HG03039 (cell line): ENCODE data around the gene NCOA7.
"Not testable (repeated sequence)": the region's sequence is repeated elsewhere in the genome, so short reads cannot be mapped to it uniquely, and the experiment has no call there.

ENCODE experiments used
- ATAC-seq: cut with Tn5 transposase; IDR thresholded peaks from one replicate; pipeline ENCODE4 v1.9.1; 2021; ENCODE audit warnings: mild to moderate bottlenecking, moderate library complexity; ENCODE audit not compliant: unreplicated experiment

Gene NCOA7

DNA sequence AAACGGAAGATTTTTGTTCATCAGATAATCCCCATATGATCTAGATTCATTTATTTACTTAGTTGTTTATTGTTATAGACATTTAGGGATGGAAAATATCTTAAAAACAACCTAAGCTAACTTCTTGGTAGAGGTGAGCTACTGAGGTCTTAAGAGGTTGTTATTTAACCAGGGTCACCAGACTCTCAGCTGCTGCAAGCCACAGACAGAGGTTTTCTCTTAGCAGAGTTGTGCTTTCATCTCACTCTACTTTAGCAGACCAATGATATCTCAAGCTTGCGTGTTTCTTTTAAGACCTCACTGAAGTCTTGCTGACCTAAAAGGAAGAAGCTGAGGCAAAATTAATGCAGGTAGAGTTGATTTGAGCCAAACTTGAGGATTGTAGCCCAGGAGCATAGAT lies 43.6 kb downstream of the NCOA7 start:
- ATAC-seq, result no peak

DNA sequence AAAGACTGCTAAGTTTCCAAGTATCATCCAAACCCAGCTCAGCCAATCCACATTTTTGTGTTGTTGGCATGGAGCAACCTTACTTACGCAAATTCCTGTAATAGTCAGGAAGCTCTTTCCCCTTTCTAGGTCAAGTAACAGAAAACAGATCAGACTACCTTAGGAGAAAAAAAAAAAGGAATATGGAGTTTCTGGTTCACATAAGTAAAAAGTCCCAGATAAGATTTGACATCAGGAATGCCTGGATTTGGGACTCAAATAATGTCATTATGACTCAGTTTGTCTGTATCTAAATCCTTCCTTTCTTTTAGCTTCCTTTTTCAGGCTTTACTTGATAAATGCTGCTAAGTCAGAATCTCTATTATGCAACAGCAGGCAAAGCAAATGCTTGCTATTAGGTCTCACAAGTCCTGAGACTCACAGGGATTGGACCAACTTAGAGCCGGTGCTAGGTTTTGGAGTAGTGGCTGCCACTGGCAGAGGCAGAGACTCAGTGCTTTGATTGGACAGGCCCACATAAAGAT lies 44.5 kb downstream of the NCOA7 start:
- no peak for ATAC-seq

DNA sequence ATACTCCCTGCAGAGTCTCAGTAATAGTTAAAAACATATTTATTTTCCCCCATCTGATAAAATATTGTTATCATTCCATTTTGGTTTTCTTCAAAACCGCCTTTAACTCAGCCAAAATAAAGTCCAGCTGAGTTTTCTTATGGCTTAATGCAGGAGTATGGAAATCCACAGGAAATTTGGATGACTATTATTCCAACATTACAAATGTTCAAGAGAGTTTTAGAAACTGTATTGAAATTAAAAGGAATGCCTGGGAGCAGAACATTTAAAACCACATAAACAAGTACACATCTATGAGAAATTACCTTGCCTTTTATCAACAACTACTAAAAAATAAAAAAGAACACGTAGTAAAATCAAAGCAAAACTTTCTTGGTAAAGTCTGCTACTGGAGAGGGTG lies 45.7 kb downstream of the NCOA7 start:
- ATAC-seq, result no peak

DNA sequence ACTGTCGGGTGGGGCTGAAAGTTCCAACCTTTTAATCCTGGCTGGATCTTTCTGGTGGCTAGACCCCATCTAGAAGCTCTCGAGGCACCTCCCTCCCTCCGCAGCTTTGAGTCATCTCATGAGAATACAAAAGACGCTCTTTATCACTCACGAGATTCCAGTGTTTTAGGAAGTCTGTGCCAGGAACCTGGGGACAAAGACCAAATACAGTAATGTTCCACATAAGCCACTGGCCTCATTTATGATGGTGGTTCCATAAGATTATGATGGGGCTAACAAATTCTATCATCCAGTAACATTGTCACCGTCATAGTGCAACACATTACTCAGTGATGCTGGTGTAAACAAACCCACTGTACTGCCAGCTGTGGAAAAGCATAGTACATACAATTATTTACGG lies 48.7 kb downstream of the NCOA7 start:
- ATAC-seq, result no peak

DNA sequence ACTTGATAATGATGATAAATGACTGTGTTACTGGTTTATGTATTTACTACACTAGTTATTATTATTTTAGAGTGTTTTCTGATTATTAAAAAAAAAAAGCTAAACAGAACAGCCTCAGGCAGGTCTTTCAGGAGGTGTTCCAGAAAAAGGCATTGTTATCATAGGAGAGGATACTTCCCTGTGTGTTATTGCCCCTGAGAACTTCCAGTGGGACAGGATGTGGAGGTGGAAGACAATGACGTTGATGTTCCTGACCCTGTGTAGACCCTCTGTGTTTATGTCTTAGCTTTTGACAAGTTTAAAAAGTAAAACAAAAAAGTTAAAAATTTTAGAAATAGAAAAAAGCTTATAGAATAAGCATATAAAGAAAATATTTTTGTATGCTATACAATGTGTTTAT lies 49.1 kb downstream of the NCOA7 start:
- no peak for ATAC-seq

DNA sequence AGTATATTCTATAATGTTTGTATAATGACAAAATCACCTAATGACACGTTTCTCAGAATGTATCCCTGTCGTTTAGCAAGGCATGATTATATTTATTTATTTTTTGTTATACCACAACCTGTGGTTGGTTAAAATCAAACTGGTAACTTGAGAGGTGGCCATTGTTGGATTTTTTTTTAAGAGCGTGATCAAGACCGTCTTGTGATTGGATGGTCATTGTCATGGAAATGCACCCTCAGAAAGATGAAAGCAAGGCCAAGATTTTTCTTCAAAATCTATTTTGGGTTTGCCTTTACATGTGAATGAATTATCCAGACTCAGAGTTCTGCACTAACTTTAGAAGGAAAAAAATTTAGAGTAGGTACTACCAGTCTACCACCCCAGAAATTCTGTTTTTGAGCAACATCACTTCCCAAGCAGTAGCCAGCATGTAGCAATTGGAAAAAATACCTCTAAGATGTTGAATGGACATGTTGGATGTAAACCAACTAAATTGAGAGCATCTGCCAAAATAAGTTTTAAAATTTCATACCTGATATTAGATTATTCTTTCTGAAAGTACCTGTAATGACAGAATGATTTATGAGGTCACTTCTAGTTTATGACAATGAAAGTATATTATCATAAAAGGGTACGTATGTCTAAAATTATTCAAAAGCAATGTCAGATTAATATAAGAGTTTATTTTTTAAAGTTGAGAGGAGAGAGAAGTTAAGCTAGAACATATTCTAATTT lies 50.8 kb downstream of the NCOA7 start:
- ATAC-seq, result no peak

DNA sequence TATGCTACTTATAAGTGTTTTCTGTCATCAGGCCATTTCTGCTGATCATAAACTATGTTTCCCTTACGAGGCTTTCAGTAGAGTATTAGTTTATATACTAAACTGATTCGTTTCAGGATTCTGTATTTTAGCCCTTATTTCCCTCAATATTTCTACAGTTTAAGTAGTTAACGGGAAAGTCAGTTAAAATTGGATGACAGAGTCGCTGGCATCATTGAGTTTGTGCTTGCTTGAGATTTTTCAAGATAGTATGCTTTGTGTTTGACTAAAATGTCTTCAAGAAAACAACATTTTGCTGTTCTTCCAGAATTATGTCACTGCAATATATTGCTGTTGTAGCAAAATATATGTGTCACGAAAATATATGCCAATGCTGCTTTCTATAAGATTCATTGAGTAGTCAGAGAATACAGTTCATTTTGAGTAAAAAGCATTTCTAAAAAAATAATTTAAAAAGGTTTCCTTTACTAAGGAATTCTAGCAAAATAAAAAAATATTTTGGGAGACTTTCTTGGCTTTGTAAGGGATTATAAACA lies 51.4 kb downstream of the NCOA7 start:
- ATAC-seq, result no peak

DNA sequence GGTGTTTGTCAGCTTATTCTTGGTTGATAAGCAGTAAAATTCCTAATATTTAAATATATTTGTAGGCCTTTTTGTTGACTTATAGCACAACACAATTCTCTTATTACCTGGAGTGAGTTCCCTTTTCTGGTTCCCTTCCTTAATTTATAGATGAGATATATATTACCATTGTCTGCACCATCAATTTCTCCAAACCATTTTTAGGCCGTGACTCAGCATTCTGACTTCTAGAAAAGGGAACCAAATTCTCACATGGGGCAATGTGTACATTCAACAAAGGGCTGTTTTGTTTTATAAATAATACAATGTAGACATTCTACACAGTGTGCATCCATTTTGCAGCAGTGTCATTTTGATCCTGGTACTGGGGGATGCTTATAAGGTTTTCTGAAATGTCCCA lies 52.8 kb downstream of the NCOA7 start:
- ATAC-seq, result no peak

DNA sequence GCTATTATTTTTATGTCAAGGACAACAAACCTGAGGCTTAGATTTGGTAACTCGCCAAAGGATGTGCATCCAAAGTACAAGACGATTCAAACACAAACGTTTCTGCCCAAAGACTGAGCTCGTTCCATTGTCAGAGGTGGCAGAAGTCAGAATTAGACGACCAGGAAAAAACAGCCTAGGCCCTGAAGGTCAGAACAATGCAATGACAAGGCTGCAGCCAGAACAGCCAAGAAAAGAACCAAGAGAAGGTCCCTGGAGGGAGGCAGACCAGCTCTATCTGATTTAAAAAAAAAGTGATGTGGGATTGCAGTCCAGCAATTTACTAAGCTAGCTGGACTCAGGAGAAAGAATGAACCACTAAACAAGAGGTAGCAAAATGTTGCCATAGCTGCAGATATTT lies 54.2 kb downstream of the NCOA7 start:
- no peak for ATAC-seq

DNA sequence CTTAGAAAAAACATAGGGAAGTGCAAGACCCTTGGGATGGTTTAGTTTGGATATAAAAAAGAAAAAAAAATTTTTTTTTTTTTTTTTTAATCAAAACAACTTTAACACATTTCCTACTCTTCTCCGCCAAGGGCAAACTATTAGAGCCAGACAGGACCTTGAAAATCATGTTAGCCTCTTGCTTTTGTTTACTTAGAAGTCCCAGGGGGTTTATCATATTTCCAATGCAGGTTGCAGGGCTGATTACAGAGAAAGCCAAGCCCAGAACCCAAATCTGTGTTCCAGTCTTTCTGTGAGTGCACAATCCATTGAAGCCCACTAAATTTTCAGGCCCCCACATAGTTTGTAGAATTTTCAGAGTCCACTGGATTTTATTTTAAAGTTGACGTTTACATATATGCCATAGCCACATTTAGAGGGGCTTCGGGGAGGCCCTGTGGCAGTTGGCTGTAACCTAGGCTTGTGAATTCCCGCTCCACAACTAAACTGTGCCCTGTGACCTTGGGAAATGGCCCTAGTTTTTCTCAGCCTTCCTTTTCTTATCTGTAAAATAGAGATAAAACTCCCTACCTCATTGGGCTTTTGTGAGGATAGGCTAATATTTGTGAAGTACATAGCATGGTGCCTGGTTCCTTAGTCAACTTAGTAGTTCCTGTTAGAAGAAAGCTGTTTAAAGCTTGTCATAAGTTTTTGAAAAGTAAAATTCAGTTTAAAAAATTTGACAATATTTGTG lies 55.7 kb downstream of the NCOA7 start:
- no peak for ATAC-seq

DNA sequence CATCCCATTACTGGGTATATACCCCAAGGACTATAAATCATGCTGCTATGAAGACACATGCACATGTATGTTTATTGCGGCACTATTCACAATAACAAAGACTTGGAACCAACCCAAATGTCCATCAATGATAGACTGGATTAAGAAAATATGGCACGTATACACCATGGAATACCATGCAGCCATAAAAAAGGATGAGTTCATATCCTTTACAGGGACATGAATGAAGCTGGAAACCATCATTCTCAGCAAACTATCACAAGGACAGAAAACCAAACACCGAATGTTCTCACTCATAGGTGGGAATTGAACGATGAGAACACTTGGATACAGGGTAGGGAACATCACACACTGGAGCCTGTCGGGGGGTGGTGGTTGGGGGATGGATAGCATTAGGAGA lies 57.5 kb downstream of the NCOA7 start:
- not testable (repeated sequence) for ATAC-seq

DNA sequence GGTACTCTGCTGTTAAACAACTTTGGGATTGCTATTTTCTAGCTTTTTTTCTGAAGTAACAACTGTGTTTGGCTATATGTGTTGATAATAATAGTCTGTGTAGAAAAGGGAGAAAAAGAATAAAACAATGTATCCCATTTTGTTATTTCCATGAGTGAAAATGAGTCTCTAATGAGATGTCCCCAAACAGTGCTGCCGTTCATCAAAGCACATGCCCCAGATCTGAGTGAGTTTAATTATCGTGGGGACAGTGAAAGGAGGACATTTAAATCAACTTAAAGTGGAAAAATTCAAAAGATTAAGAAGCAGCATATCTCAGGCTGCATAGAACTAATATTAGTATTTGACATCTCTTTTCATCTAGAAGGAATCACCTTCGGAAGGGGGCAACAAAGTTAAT lies 59.6 kb downstream of the NCOA7 start:
- ATAC-seq, result no peak

DNA sequence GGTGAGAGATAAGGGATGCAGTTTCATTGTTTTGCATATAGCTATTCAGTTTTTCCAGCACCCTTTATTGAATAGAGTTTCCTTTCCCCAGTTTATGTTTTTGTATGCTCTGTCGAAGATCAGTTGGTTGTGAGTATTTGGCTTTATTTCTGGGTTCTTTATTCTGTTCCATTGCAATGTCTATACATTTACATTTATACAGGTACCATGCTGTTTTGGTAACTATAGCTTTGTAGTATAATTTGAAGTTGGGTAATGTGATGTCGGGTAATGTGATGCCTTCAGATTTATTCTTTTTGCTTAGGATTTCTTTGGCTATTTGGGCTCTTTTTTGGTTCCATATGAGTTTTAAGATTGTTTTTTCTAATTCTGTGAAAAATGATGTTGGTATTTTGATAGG lies 61.8 kb downstream of the NCOA7 start:
- ATAC-seq, result no peak

DNA sequence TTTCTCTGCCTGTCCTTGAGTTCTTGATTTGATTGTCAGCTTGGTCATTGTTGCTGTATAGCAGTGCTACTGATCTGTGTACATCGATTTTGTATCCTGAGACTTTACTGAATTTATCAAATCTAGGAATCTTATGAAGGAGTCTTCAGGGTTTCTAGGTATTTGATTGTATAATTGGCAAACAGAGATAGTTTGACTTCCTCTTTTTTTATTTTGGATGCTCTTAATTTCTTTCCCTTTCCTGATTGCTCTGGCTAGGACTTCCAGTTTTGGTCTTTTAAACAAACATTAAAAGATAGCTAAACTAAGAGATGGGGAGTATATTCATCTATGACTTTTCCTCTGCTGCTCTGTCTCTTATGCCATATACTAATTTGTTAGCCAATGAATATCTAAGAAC lies 62.4 kb downstream of the NCOA7 start:
- no peak for ATAC-seq

DNA sequence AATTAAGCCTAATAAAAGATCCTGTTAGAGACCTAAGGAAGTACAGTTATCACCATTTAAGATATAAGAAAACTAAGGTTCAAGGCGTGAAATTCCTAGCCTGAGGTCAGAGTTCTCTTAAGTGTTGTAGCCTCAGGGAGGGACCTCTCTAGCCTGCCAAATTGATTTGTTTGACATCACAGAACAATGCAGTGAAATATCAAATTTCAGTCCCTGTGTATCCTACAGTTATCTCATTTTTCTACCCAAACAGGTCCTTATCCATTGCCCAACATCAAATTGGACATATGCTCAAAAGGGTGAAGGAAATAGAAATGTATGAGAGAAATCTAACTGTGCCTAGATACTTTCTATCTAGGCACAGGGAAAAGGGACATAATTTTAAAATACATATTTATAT lies 63.0 kb downstream of the NCOA7 start:
- no peak for ATAC-seq

DNA sequence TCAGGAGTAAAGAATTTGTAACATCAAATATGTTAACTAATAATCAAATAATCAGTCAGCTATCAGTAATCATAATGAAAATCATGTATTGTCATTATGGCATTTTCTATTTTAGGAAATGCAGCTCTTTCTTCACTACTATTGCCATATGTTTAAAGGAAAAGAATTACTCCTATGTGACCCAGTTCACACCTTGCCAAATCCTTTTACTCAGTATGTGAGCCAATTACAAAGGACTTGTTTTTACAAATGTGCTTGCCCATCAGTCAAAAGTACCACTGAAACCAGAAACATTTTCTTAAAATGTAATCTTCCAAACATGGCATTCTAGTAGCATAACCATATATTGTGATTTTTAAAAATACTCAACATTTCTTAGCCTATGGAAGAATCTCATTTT lies 63.6 kb downstream of the NCOA7 start:
- ATAC-seq, result no peak

DNA sequence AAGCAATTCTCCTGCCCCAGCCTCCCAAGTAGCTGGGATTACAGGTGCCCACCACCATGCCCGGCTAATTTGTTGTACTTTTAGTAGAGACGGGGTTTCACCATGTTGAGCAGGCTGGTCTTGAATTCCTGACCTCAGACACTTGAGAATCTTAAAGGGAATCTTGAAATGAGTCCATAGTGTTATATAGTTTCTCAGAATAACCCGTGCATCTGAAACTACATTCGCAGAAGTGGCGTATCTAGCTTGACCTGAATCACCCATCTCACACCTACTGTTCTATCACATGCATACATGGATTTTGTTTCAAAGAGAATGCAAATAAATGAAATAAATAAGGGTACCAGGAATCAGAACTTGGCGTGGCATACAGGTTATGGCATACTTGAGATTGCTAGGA lies 65.0 kb downstream of the NCOA7 start:
- ATAC-seq, result no peak

DNA sequence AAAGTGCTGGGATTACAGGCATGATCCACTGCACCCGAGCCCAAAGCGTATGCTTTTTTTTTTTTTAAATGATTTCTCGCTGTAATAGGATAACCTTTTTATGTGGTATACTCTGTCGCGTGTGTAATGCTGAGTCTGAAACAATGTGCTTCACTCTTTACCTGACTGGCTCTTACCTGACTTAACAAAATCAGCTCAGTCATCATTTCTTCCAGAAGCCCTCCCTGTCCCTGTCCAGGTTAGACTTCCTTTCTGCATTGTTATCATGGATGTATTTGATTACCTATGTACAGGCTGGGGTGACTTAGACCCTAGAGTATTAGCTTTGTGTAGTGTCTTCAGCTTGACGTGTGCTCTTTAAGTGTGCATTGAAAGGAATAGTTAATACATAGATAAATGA lies 67.1 kb downstream of the NCOA7 start:
- ATAC-seq, result no peak

DNA sequence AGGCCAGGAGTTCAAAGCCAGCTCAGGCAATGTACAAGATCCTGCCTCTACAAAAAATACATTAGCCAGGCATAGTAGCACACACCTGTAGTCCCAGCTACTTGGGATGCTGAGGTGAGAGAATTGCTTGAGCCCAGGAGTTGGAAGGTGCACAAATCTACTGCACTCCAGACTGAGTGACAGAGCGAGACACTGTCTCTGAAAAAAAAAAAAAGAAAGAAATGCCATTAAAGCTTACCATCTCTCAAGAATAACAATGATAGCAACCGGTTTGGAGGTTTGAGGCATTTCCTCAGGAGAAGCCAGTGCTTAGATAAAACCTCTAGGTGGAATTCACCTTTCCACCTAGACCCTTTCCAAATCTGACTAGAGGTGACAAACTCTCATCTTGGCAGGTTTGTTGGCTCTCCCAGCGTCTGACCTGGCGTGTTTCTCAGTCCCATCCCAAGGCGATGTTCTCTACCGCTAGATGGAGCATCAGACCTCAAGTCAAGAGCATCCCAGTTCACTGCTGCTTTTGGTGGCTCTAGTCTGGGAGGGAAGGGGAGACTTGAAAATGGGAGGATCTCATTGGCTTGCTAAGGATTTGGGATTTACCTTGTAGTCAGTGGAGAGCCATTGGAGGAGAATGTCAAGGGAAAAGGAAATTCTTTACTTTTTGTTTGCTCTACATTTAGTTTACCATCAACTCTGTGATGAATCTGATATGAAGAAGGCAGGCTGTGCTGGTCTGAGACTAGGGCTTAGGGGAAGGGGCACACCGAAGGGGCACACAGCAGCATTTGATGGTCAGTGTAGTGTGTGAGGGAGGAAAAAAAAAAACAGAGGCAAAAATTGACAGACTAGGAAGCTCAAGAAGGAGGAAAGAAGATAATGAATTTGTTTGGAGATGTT lies 67.9 kb downstream of the NCOA7 start:
- no peak for ATAC-seq

DNA sequence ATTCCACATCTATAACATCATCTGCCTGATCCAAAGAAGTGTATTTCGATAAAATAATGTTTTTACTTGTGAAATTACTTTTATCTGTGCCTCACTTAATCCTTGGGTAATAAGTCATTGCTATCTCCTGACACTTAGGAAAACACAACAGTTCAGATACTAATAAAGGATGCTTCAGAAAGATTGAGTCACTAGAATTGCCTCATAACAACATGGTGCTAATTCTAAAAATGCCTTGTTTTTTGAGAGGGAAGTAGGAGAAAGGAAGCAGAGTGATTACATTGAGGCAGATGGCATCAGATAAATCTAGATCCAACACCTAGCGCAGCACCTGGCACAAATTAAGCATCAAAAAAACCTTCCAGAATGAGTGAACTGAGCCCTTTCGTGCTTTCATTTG lies 69.0 kb downstream of the NCOA7 start:
- no peak for ATAC-seq

DNA sequence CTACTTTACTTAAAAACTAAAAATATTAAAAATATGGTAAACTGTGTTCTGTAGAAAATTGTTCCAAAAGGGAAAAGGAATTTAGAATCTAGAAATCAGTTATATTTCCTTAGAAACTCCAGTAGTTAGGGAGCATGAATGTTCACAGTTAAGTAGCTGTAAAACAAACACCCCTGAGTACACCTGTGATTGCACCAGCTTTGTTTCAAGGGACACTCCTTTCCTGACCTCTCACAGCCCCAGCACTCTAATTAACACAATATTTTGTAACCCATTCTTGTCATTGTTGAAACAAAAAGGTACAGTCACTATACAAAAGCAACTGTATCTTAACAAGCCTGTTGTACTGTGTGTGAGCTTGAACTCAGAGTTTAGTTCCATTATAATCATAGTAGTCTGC lies 72.3 kb downstream of the NCOA7 start:
- ATAC-seq, result no peak
